ENCODE results near the gene GAK. TPM values are rescaled to one million over a fixed set of nuclear protein-coding genes. Genes with fewer than 3 reads are reported as not detected.

The GAK gene
- total RNA-seq, 3 donors from 2014 or later (not counting 1 experiment from before 2014, with no cell fraction given), result 349 to 358 (median 349) TPM

- no peaks in the 10 kb centered on the region for H3K4me1 ChIP-seq (ENCODE audit: control insufficient read depth, insufficient read depth, low read length)
- intact Hi-C loops (cut with micrococcal nuclease), result no loop called here
- H3K9me3 ChIP-seq (ENCODE audit: control insufficient read depth, insufficient read depth, low read length), result no peaks in the 10 kb centered on the region
- WGBS (ENCODE audit: insufficient coverage), result 96% methylated on average over 21 of the region's 21 CpGs
- peaks cover 0 to 6% of the 10 kb centered on the region in 2 donors for H3K4me1 Mint-ChIP-seq
- ATAC-seq (no peak), DNase-seq (no peak)
- no peak overlapping the region for H3K4me3 ChIP-seq (ENCODE audit: low read length)
- H3K27me3 Mint-ChIP-seq (ENCODE audit: low read depth in 2 of 2), result no peaks in the 10 kb centered on the region
- H3K27me3 ChIP-seq (ENCODE audit: control insufficient read depth, insufficient read depth, low read length), result no peaks in the 10 kb centered on the region
- peaks cover 74% of the 10 kb centered on the region for H3K36me3 ChIP-seq (ENCODE audit: control insufficient read depth, insufficient read depth, low read length)
- no peak overlapping the region for H3K27ac Mint-ChIP-seq
- no peak overlapping the region for H3K27ac ChIP-seq (ENCODE audit: low read length)
- peaks cover under 1% of the 10 kb centered on the region for H3K36me3 Mint-ChIP-seq
- H3K4me3 Mint-ChIP-seq, result no peak overlapping the region
- no peak for TF ChIP-seq CTCF (IDR thresholded peaks at IDR 0.05)
- H3K9me3 Mint-ChIP-seq, result no peaks in the 10 kb centered on the region
Observed at GRCh38 chr4:868421-868820, 63.7 kb downstream of the GAK start.

GRCh38 chr4:867526-868250 lies 64.4 kb downstream of the GAK start:
- Histone ChIP-seq H3K27ac (ENCODE audit: low read length) (no peak overlapping the region), H3K4me3 (ENCODE audit: low read length) (no peak overlapping the region), H3K36me3 (ENCODE audit: control insufficient read depth, insufficient read depth, low read length) (peaks cover 76% of the 10 kb centered on the region), H3K4me1 (ENCODE audit: control insufficient read depth, insufficient read depth, low read length) (no peaks in the 10 kb centered on the region), H3K27me3 (ENCODE audit: control insufficient read depth, insufficient read depth, low read length) (no peaks in the 10 kb centered on the region), H3K9me3 (ENCODE audit: control insufficient read depth, insufficient read depth, low read length) (no peaks in the 10 kb centered on the region)
- Mint-ChIP-seq H3K4me3 (no peak overlapping the region), H3K9me3 (no peaks in the 10 kb centered on the region), H3K27ac (no peak overlapping the region), H3K36me3 (peaks cover 8% of the 10 kb centered on the region), H3K4me1 (peaks cover 0 to 3% of the 10 kb centered on the region in 2 donors), H3K27me3 (ENCODE audit: low read depth in 2 of 2) (no peaks in the 10 kb centered on the region)
- intact Hi-C loops (cut with micrococcal nuclease), result no loop called here
- 96% methylated on average over 26 of the region's 26 CpGs for WGBS (ENCODE audit: insufficient coverage)
- no peak for TF ChIP-seq CTCF (IDR thresholded peaks at IDR 0.05)
- DNase-seq (no peak), ATAC-seq (no peak)

- WGBS (ENCODE audit: insufficient coverage), result 94% methylated on average over 28 of the region's 28 CpGs
- Histone ChIP-seq H3K4me3 (ENCODE audit: low read length) (no peak overlapping the region), H3K27me3 (ENCODE audit: control insufficient read depth, insufficient read depth, low read length) (no peaks in the 10 kb centered on the region), H3K36me3 (ENCODE audit: control insufficient read depth, insufficient read depth, low read length) (peaks cover 71% of the 10 kb centered on the region), H3K9me3 (ENCODE audit: control insufficient read depth, insufficient read depth, low read length) (no peaks in the 10 kb centered on the region), H3K27ac (ENCODE audit: low read length) (no peak overlapping the region), H3K4me1 (ENCODE audit: control insufficient read depth, insufficient read depth, low read length) (no peaks in the 10 kb centered on the region)
- peaks cover 8% of the 10 kb centered on the region for H3K36me3 Mint-ChIP-seq
- TF ChIP-seq CTCF (IDR thresholded peaks at IDR 0.05), result no peak
- H3K27ac Mint-ChIP-seq, result no peak overlapping the region
- DNase-seq (no peak), ATAC-seq (no peak)
- no peaks in the 10 kb centered on the region for H3K9me3 Mint-ChIP-seq
- no peak overlapping the region for H3K4me3 Mint-ChIP-seq
- H3K27me3 Mint-ChIP-seq (ENCODE audit: low read depth in 2 of 2), result no peaks in the 10 kb centered on the region
- H3K4me1 Mint-ChIP-seq, result peaks cover 0 to 3% of the 10 kb centered on the region in 2 donors
- intact Hi-C loops (cut with micrococcal nuclease), result no loop called here
Observed at GRCh38 chr4:866761-867390, 65.2 kb downstream of the GAK start.

Data from natural killer cell (primary cell).